RWPE1 (cell line): Measurements from ENCODE around the gene LCT.

Source experiments
- CTCF ChIA-PET: fragments of 350-600 bp; sonication (Branson Sonifier 250); formaldehyde crosslinking; extraction: SDS; loops from one replicate; lab custom pipeline; 2021; lab: Yijun Ruan, JAX
- POLR2A ChIA-PET: fragments of 400-600 bp; formaldehyde crosslinking; extraction: SDS; loops from one replicate; lab custom pipeline; 2020; ENCODE audit warnings: antibody characterized with exemption; ENCODE audit not compliant: low non-redundant PET; lab: Yijun Ruan, JAX
- DNase-seq: peaks from one replicate; pipeline ENCODE4 v3.0.0; 2012; ENCODE audit warnings: low spot score
- H3K27ac ChIP-seq: fragments of 450-650 bp; 2 replicates; pipeline ENCODE4 v1.5.1; 2017
- TF ChIP-seq, protein P1 (sequence below): fragments of 450-650 bp; conservative IDR thresholded peaks from 2 replicates; pipeline ENCODE4 v1.5.1; 2017; ENCODE audit warnings: low read depth, mild to moderate bottlenecking

The LCT gene

DNA sequence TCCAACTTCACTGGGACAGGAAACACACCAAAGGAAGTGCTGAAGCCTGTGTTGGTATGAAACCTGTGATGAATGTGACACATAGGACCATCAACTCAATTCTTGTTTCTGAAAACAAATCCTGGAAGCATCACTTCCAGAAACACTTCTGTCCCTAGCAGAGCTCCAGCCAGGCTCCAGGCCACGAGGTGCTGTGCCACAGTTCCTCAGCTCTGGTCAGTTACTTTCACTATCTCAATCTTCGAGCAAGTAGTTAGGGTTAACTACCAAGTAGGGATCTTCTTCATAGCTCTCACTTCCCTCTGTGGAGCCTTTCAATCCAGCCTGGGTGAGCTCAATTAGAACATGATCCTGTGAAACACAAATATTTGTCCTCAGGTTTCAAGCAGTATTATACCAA, 3.6 kb upstream of the LCT start:
- TF ChIP-seq, protein P1, sequence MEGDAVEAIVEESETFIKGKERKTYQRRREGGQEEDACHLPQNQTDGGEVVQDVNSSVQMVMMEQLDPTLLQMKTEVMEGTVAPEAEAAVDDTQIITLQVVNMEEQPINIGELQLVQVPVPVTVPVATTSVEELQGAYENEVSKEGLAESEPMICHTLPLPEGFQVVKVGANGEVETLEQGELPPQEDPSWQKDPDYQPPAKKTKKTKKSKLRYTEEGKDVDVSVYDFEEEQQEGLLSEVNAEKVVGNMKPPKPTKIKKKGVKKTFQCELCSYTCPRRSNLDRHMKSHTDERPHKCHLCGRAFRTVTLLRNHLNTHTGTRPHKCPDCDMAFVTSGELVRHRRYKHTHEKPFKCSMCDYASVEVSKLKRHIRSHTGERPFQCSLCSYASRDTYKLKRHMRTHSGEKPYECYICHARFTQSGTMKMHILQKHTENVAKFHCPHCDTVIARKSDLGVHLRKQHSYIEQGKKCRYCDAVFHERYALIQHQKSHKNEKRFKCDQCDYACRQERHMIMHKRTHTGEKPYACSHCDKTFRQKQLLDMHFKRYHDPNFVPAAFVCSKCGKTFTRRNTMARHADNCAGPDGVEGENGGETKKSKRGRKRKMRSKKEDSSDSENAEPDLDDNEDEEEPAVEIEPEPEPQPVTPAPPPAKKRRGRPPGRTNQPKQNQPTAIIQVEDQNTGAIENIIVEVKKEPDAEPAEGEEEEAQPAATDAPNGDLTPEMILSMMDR = no peak
- DNase-seq = no peak
- H3K27ac ChIP-seq = no peak overlapping the region
- CTCF ChIA-PET = interaction anchor here (0.6 kb wide), 1 partner anchor 21 kb away, joined by 3 read pairs; no protein-coding TSS in a partner anchor
- POLR2A ChIA-PET = no interaction called here

- DNase-seq = no peak
- no peak overlapping the region for H3K27ac ChIP-seq
- ChIA-PET POLR2A (no interaction called here), CTCF (no interaction called here)
- TF ChIP-seq, protein P1 = no peak
Observed at GRCh38 chr2:135839713-135840112, 2.7 kb upstream of the LCT start.

DNA sequence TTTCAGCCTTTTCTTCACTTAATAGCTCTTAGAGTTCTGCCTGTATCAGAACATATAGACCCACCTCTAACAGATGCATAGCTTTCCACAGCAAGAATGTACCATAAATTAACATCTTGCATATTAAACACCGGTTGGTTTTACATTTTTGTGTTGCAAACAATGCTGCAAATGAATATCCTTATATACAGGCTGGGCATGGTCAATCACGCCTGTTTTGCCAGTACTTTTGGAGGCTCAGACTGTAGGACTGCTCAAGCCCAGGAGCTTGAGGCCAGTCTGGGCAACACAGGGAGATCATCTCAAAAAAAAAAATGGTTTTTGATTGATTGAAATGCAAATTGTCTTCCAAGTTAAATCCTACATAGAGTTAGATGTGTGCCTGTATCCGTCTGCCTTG, 1.5 kb upstream of the LCT start:
- TF ChIP-seq, protein P1 = no peak
- CTCF ChIA-PET = no interaction called here
- no peak for DNase-seq
- POLR2A ChIA-PET = no interaction called here
- no peak overlapping the region for H3K27ac ChIP-seq

- ChIA-PET POLR2A (no interaction called here), CTCF (interaction anchor here (0.6 to 1.2 kb wide), 3 partner anchors 13 to 1453 kb away, joined by 3 to 6 read pairs (median 5); no protein-coding TSS in a partner anchor)
- no peak overlapping the region for H3K27ac ChIP-seq
Observed at GRCh38 chr2:135832891-135833290, 4.1 kb downstream of the LCT start.

DNA sequence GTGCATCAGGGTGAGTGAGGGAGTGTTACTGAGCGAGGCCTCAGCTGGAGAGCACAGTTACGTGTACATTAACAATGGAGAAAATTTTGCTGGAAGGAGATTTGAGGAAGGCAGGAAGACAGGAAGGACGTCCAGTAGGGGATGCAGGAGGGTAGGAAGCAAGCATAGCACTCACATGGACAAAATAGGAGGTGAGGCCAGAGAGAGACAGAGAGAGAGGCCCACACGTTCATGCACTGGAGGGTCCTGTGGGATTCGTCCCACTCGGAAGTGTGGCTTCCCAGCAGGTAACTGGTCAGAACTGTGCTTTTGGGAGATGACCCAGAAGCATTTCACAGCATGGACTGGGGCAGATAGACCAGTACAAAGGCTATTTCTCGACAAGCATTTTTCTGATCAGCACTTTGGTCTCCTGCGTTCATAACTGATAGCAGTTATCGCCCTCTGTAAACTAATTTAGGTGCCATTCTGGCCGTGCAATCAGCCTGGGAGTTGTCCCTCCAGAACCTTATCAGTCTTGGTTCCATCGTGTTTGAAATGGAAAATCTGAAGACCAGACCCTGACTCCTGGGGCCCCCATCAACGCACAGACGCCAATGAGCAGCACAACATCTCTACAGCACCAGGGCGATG, 5.7 kb downstream of the LCT start:
- DNase-seq = no peak
- H3K27ac ChIP-seq = no peak overlapping the region
- TF ChIP-seq, protein P1 = no peak
- ChIA-PET CTCF (no interaction called here), POLR2A (no interaction called here)

More at GRCh38 chr2:135832891-135833290, 4.1 kb downstream of the LCT start:
- TF ChIP-seq, protein P1 = no peak
- no peak for DNase-seq

DNA sequence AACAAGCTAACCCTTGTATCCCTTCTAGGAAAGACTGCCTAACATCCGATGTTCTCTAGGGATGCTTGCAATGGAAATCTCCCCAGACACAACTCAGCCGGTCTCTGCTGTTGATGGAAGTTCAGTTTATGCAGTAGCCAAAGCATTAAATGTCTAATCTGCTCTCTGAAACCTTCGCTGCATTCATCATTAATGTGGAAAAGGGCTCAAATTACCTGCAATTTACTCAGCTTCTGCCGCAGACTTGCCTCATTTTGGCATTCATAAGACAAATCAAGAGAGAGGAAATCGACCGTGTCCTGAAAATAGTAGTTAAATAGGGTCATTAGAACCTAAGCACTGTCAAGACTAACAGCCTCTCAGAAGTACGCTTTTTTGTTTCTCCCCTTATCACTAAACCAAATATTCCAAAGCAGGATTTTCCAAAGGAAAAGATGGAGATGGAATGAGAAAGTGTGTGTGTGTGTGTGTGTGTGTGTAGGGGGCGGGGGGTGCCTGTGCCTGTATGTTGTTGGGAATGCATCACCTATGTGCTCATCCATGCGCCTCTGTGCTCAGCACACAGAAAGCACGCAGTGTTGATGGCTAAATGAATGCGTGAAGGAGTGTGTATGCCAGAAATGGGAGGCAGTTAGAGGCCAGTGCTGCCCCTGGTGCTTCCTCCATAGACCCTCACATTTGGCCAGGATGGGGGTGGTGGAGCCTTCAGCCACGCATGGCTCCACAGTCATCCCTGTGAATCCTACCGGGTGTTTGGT, 7.4 kb downstream of the LCT start:
- H3K27ac ChIP-seq = no peak overlapping the region
- POLR2A ChIA-PET = no interaction called here
- no peak for DNase-seq
- CTCF ChIA-PET = no interaction called here
- TF ChIP-seq, protein P1 = no peak
